BE2C (cell line): ENCODE measurements around the gene HSD3B7.

Experiments
- DNase-seq: peaks from one replicate; pipeline ENCODE4 v3.0.0-alpha.2; 2020
- H3K27me3 ChIP-seq: fragments of 250-450 bp; sonication (Bioruptor Pico); 2 replicates; pipeline ENCODE4 v1.5.1; 2020; ENCODE audit warnings: mild to moderate bottlenecking
- H3K36me3 ChIP-seq: fragments of 250-450 bp; sonication (Bioruptor Pico); 2 replicates; pipeline ENCODE4 v1.5.1; 2020; ENCODE audit warnings: mild to moderate bottlenecking
- H3K4me1 ChIP-seq: fragments of 250-450 bp; sonication (Bioruptor Pico); 2 replicates; pipeline ENCODE4 v1.5.1; 2020
- H3K4me3 ChIP-seq: 2 replicates; pipeline ENCODE4 v1.5.1; 2011; ENCODE audit warnings: low read depth, low read length
- H3K9me3 ChIP-seq: fragments of 250-450 bp; sonication (Bioruptor Pico); 2 replicates; pipeline ENCODE4 v1.5.1; 2020
- TF ChIP-seq, protein P1 (sequence below): IDR thresholded peaks from 2 replicates; pipeline ENCODE4 v1.5.1; 2012; ENCODE audit warnings: mild to moderate bottlenecking, low read depth, low read length

Gene HSD3B7

DNA sequence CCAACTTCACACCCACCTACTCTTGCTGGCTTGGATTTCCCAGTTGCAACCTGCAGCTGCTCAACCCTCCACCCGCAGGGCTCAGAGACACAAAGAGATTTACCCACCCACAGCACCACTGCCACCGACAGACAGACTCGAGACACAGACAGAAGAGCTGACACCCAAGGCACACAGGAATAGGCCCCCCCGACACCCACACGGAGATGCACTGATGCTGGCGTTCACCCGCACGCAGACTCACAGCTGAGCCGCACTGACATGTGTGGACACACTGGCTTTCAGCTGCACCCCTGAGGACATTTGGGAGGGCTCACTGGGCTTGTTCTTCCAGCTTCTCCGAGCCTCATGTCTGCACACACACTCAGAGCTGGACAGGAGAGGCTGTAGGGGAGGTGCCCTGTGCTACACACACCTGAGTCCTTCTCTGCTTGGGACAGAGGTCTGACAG, 17.3 kb downstream of the HSD3B7 start:
- Histone ChIP-seq H3K4me1 (no peaks in the 10 kb centered on the region), H3K4me3 (no peak overlapping the region), H3K27me3 (no peaks in the 10 kb centered on the region), H3K9me3 (no peaks in the 10 kb centered on the region), H3K36me3 (no peaks in the 10 kb centered on the region)
- TF ChIP-seq, protein P1, sequence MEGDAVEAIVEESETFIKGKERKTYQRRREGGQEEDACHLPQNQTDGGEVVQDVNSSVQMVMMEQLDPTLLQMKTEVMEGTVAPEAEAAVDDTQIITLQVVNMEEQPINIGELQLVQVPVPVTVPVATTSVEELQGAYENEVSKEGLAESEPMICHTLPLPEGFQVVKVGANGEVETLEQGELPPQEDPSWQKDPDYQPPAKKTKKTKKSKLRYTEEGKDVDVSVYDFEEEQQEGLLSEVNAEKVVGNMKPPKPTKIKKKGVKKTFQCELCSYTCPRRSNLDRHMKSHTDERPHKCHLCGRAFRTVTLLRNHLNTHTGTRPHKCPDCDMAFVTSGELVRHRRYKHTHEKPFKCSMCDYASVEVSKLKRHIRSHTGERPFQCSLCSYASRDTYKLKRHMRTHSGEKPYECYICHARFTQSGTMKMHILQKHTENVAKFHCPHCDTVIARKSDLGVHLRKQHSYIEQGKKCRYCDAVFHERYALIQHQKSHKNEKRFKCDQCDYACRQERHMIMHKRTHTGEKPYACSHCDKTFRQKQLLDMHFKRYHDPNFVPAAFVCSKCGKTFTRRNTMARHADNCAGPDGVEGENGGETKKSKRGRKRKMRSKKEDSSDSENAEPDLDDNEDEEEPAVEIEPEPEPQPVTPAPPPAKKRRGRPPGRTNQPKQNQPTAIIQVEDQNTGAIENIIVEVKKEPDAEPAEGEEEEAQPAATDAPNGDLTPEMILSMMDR, result no peak
- DNase-seq, result no peak

- H3K4me3 ChIP-seq, result no peak overlapping the region
- H3K4me1 ChIP-seq, result no peaks in the 10 kb centered on the region
- no peaks in the 10 kb centered on the region for H3K36me3 ChIP-seq
- no peaks in the 10 kb centered on the region for H3K27me3 ChIP-seq
- no peak for DNase-seq
- TF ChIP-seq, protein P1, result no peak
- H3K9me3 ChIP-seq, result no peaks in the 10 kb centered on the region
These were observed 17.9 kb downstream of the HSD3B7 start for GRCh38 chr16:31002862-31003341.

GRCh38 chr16:31003744-31004143, 18.7 kb downstream of the HSD3B7 start:
- TF ChIP-seq, protein P1, result no peak
- Histone ChIP-seq H3K4me1 (no peaks in the 10 kb centered on the region), H3K27me3 (no peaks in the 10 kb centered on the region), H3K9me3 (no peaks in the 10 kb centered on the region), H3K36me3 (no peaks in the 10 kb centered on the region), H3K4me3 (no peak overlapping the region)
- no peak for DNase-seq

- no peak overlapping the region for H3K4me3 ChIP-seq
- H3K9me3 ChIP-seq, result no peaks in the 10 kb centered on the region
- DNase-seq, result no peak
- H3K36me3 ChIP-seq, result no peaks in the 10 kb centered on the region
- H3K27me3 ChIP-seq, result no peaks in the 10 kb centered on the region
- TF ChIP-seq, protein P1, result no peak
- H3K4me1 ChIP-seq, result no peaks in the 10 kb centered on the region
These were observed 19.7 kb downstream of the HSD3B7 start for GRCh38 chr16:31004658-31005057.

- TF ChIP-seq, protein P1, result no peak
- no peak overlapping the region for H3K4me3 ChIP-seq
- no peak for DNase-seq
These were observed 20.5 kb downstream of the HSD3B7 start for GRCh38 chr16:31005350-31006085.

DNA sequence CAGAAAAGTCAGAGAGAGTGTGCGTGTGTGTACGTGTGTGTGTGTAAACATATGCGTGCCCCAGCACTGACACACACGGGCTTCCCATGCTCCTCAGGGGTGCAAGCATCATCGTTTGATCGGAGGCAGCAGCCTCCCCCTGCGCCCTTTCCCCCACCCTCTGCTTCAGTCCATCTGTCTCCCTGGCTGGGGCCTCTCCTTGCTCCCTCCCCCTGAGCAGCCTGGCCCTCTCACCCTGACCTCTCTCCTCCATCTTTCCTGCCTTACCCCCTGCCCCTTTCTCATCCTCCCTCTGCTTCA, 21.0 kb downstream of the HSD3B7 start:
- Histone ChIP-seq H3K4me1 (no peaks in the 10 kb centered on the region), H3K4me3 (no peak overlapping the region), H3K9me3 (no peaks in the 10 kb centered on the region), H3K36me3 (no peaks in the 10 kb centered on the region), H3K27me3 (peaks cover 3% of the 10 kb centered on the region)
- TF ChIP-seq, protein P1, result no peak
- no peak for DNase-seq

More at GRCh38 chr16:31005350-31006085, 20.5 kb downstream of the HSD3B7 start:
- Histone ChIP-seq H3K27me3 (no peaks in the 10 kb centered on the region; the same call in 1 of the 2 replicates), H3K36me3 (no peaks in the 10 kb centered on the region), H3K9me3 (no peaks in the 10 kb centered on the region), H3K4me1 (no peaks in the 10 kb centered on the region)
